Pancreas (tissue), 10 donors: ENCODE results near the gene DCTPP1. TPM values are rescaled to one million over a fixed set of nuclear protein-coding genes. Genes with fewer than 3 reads are reported as not detected.

ENCODE experiments used
- ATAC-seq, 4 donors: fragments of 200-7000 bp; cut with Tn5 transposase; one replicate each; pipeline versions ENCODE4 v1.8.0 to v1.9.1; 2020; ENCODE audit warnings: mild to moderate bottlenecking in 4 of 4, moderate library complexity in 4 of 4
- DNase-seq, 6 donors: peaks; one replicate each; pipeline ENCODE4 v3.0.0-alpha.2; 2020
- FAIRE-seq: peaks from 2 replicates; lab custom pipeline; 2012; peaks lifted over from hg19 to GRCh38; lab: Jason Lieb, UNC
- H3K27ac ChIP-seq, 4 donors: fragments of 200-600 bp; sonication (generic); 1 replicate in 3 of 4; 2 replicates in 1 of 4; pipeline versions ENCODE4 v1.5.0 to v1.8.0; 2020
- H3K27me3 ChIP-seq, 4 donors: fragments of 200-600 bp; one replicate each; pipeline ENCODE4 v1.8.0; 2021
- H3K36me3 ChIP-seq, 3 donors: fragments of 200-600 bp; sonication (generic) in 1 of 3; one replicate each; pipeline versions ENCODE4 v1.5.0 to v1.8.0; 2020 to 2021
- H3K4me1 ChIP-seq, 3 donors: fragments of 200-600 bp; one replicate each; pipeline ENCODE4 v1.8.0; 2021
- H3K4me3 ChIP-seq, 4 donors: fragments of 200-600 bp; sonication (generic) in 2 of 4; one replicate each; pipeline versions ENCODE4 v1.5.0 to v1.8.0; 2020 to 2021
- H3K9me3 ChIP-seq, 4 donors: fragments of 200-600 bp; one replicate each; pipeline ENCODE4 v1.8.0; 2021
- CTCF ChIP-seq, 4 donors: fragments of 200-600 bp; sonication (generic) in 3 of 4; IDR thresholded peaks; one replicate each; pipeline versions ENCODE4 v1.5.0 to v1.8.0; 2021; ENCODE audit warnings: antibody characterized with exemption in 4 of 4
- WGBS, 2 donors: extraction: QIAGEN DNeasy Blood & Tissue Kit; methylation state at CpG; one replicate each; pipeline ENCODE4 v1.1.7; 2013; 5-methylcytosine and 5-hydroxymethylcytosine counted together
- intact Hi-C, 3 donors: fragments of 100-400 bp; cut with DNase I; formaldehyde crosslinking; loops; one replicate each; pipeline versions ENCODE4 v1.11.1 to v1.14.2; 2022
- polyA plus RNA-seq, 2 donors: library from polyadenylated mRNA; stranded (reverse); fragments of 200-250 nt; gene quantifications; one replicate each; pipeline ENCODE4 v1.2.3, GENCODE V29; 2013
- total RNA-seq, 6 donors: library from RNA; stranded (reverse); fragmentation: NEBNext Ultra II Directional in 4 of 6; extraction: Animal tissue kit (Norgen Biotek cat#: 25700) in 4 of 6; gene quantifications; one replicate each; pipeline versions ENCODE4 v1.2.1 to v1.2.4, GENCODE V29; 2021 to 2023
- donor health status: healthy with polysubstance abuse.
- donor health status: DM: no; HTN: no; CAD: no; lungs with moderate emphysema.
- donor health status: DM: no; HTN: no; CAD: no.
- donor health status: control.
- donor health status: control.
- donor health status: Bipolar disorder and iron deficiency.
- donor health status: DM: yes; HTN: yes; CAD: no.
- donor health status: DM: no; HTN: no; CAD: no.
- donor health status: DM: no; HTN: no; CAD: no.
- donor health status: DM: yes; HTN: yes; CAD: no.

Gene DCTPP1
- total and polyA plus RNA-seq, 8 donors = 12.2 to 20.7 (median 16.3) TPM

DNA sequence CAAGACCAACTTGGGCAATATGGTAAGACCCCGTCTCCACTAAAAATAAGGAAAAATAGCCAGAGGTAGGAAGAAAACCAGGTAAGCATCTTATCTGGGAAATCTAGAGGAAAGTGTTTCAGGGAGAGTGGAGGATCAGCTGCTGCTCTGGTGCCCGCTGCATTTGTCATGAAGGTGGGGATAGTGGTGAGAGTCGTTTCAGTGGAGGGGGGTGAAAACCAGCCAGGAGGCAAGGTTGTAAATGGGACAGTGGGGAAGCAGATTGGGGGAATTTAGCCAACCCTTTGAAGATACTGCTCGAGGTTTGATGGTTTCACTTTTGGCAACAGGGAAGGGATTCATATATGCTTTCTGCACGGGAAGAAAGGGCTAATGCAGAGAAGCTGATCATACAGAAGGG is 8.8 kb downstream of the DCTPP1 start:
- Histone ChIP-seq H3K9me3 (no peaks in the 10 kb centered on the region), H3K4me3 (no peak overlapping the region), H3K27ac (no peak overlapping the region), H3K4me1 (peaks cover 0 to 7% (median 3%) of the 10 kb centered on the region in 3 donors), H3K36me3 (peaks cover 0 to 6% (median 0%) of the 10 kb centered on the region in 3 donors), H3K27me3 (no peaks in the 10 kb centered on the region)
- intact Hi-C loops = no loop called here
- DNase-seq (no peak), FAIRE-seq (no peak), ATAC-seq (no peak)
- 75 to 78% methylated on average over 5 of the region's 5 CpGs for WGBS, 2 donors
- TF ChIP-seq CTCF (IDR thresholded peaks at IDR 0.05) = no peak

DNA sequence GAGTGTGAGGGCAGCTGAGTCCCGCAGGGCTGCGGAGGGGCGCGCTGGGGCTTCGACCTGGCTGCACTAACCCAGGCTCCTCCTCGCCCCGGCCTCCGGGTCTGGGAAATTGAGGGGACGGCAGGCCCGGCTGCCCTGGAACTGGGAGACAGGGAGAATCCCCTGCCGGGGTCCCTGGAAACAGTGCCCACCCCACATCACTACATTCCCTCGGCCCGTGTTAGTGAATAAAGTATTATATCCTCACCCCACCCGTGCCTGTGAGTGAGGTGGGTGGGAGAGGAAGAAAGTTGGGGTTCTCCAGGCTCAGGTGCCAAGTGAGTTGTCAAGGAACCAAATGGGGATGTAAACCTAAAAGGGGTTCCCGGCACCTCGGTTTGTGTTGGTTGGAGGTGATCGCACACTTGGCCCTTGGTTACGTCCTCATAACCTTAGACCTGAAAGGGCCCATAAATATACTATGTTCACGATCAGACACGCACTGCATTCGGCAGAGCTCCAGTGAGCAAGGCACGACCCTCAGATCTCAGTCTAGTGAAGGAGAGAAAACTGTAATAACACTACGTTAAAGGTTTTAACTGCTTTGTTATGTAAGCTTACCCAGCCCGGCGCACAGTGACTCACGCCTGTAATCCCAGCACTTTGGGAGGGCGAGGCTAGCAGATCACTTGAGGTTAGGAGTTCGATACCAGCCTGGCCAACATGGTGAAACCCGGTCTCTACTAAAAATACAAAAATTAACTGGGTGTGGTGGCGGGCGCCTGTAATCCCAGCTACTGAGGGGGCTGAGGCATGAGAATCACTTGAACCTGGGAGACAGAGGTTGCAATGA is 11.3 kb downstream of the DCTPP1 start:
- intact Hi-C loops = no loop called here
- H3K27ac ChIP-seq = peak overlapping the region; percentile 70 to 91 (median 90)
- FAIRE-seq (no peak), ATAC-seq (no peak), DNase-seq (no peak)
- 60 to 68% methylated on average over 26 to 31 of the region's 31 CpGs for WGBS, 2 donors
- TF ChIP-seq CTCF (IDR thresholded peaks at IDR 0.05) = no peak
- no peaks in the 10 kb centered on the region for H3K27me3 ChIP-seq
- peak overlapping the region; percentile 40 to 66 (median 50) for H3K4me3 ChIP-seq
- H3K4me1 ChIP-seq = peaks cover 10 to 18% (median 11%) of the 10 kb centered on the region in 3 donors
- H3K9me3 ChIP-seq = no peaks in the 10 kb centered on the region
- H3K36me3 ChIP-seq = no peaks in the 10 kb centered on the region

- H3K27ac ChIP-seq = peak overlapping the region; percentile 70 to 91 (median 90)
- peak overlapping the region; percentile 40 to 66 (median 50) for H3K4me3 ChIP-seq
- peaks cover 18 to 25% (median 19%) of the 10 kb centered on the region in 3 donors for H3K4me1 ChIP-seq
- ATAC-seq (peak; percentile 88 to 92 (median 90)), DNase-seq (peak; percentile 81 to 97 (median 92)), FAIRE-seq (no peak)
- TF ChIP-seq CTCF (IDR thresholded peaks at IDR 0.05) = no peak
- no peaks in the 10 kb centered on the region for H3K36me3 ChIP-seq
- WGBS, 2 donors = 1% methylated on average over 101 to 140 of the region's 140 CpGs
- H3K9me3 ChIP-seq = no peaks in the 10 kb centered on the region
- no peaks in the 10 kb centered on the region for H3K27me3 ChIP-seq
- intact Hi-C loops = no loop called here
Measured at GRCh38 chr16:30417529-30418349, 12.1 kb downstream of the DCTPP1 start.

DNA sequence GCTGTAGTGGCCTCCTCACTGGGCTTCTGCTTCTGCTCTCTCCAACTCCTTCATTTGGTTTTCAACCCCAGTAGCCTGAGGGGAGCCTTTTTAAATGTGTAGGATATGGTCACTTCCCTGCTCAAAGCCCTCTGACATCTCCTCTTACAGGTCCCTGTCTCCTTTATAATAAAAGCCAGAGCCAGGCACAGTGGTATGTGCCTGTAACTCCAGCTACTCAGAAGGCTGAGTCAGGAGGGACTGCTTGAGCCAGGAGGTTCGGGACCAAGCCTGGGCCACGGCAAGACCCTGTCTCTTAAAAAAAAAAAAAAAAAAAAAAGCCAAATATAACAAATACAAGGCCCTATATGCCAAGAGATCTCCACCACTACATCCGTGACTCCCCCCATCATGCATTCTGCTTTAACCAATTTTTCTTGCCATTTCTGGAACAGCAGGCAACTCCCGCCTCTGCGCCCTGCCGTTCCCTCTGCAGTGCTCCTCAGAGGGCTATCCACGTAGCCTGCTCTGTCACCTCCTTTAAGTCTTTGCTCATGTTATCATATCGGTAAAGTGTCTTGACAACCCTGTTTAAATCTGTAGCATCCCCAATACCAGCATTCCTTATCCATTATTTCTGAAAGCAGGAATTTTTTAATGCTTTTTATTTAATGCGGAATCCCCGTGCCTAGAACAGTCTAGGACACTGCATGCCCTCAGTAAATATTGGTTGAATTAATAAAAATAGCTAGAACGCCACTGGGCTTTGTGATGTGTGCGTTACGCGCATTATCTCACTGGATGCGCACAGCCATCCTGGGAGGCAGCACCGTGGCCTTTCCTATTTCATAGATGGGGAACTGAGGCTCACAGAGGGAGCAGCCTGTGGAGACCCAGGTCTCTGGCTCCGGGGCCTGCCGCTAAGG is 13.0 kb downstream of the DCTPP1 start:
- H3K27me3 ChIP-seq = no peaks in the 10 kb centered on the region
- no peaks in the 10 kb centered on the region for H3K36me3 ChIP-seq
- no peak for TF ChIP-seq CTCF (IDR thresholded peaks at IDR 0.05)
- peak overlapping the region; percentile 70 to 91 (median 90) for H3K27ac ChIP-seq
- 59 to 60% methylated on average over 18 of the region's 18 CpGs for WGBS, 2 donors
- no peaks in the 10 kb centered on the region for H3K9me3 ChIP-seq
- FAIRE-seq (no peak), ATAC-seq (no peak), DNase-seq (no peak)
- intact Hi-C loops = no loop called here
- H3K4me1 ChIP-seq = peaks cover 19 to 25% (median 20%) of the 10 kb centered on the region in 3 donors
- peak overlapping the region; percentile 40 to 66 (median 50) for H3K4me3 ChIP-seq
